OCI-M2 (cell line): ENCODE results near the gene THAP10.
A peak's percentile ranks its signal among the peaks of the same experiment; 100 is the strongest.
"Not testable (repeated sequence)": the region's sequence is repeated elsewhere in the genome, so short reads cannot be mapped to it uniquely, and the experiment has no call there.

Experiments used
- DNase-seq: peaks from one replicate; lab custom pipeline; 2025; ENCODE audit not compliant: unreplicated experiment; lab: John Stamatoyannopoulos, UW

Gene THAP10

GRCh38 chr15:70892002-70892911 is at the start of gene THAP10, which contains the start of gene LRRC49:
TSS of gene THAP10 (minus strand) at chr15:70892433. CDS start at chr15:70892272, 161 bp downstream.
TSS of gene LRRC49 (plus strand) at chr15:70892826. CDS start at chr15:70892895, 69 bp downstream.
- peak; percentile 53 for DNase-seq

DNA sequence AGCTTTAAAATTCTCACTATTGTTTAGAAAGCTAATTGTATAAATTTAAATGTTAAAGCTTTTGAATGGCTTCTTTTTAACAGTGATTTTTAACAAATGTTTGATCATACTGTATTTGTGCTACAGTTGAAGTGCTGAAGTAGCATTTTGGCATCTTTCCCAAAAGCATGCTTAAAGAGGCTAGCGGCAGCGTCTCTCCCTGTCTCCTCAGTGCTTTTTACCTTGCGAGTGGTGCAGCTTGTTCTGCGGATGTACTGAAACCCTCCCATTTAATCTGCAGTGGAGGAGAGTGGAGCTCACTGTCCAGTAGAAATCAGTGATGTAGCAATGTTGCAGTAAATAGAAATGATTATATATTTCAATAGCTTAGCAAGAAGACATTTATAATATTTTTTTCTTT is 44.1 kb upstream of the THAP10 start:
- no peak for DNase-seq

GRCh38 chr15:70935631-70936030 is 43.4 kb upstream of the THAP10 start:
- DNase-seq, result no peak

GRCh38 chr15:70933411-70933810 is 41.2 kb upstream of the THAP10 start:
- no peak for DNase-seq

DNA sequence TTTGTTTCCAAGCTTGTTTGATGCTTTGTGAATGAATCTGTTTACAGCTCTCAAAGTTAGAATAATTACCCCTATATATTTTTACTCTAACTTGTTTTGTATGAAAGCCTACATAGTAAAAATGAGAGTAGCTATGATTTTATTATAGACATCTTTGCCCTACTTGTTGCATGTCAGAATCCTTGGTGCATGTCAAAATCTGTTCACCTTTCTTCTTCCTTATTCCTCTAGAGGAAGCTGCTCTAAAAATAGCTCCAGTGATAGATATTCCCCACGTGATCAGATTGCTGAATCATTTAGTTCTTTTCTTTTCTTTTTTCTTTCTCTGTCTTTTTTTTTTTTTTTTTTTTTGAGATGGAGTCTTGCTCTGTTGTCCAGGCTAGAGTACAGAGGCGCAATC is 40.2 kb upstream of the THAP10 start:
- DNase-seq, result no peak

DNA sequence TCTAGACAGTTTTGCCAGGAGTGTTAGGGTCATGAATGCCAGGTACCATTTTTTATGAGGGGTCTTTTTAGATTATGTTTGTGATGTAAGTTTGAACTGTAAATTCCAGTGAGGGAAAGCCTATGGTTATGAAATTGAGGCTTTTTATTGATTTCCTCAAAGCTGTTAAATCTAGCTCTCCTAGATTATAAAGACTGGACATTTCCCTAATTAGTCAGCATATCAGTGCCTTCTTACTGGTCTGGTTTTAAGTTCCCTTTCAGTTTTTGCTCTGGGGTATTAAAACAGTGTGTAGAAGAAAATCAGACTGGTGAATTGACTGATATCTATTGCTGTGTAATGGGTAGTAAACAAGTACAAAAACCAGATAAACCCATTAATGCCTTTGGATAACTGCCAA is 39.6 kb upstream of the THAP10 start:
- no peak for DNase-seq

DNA sequence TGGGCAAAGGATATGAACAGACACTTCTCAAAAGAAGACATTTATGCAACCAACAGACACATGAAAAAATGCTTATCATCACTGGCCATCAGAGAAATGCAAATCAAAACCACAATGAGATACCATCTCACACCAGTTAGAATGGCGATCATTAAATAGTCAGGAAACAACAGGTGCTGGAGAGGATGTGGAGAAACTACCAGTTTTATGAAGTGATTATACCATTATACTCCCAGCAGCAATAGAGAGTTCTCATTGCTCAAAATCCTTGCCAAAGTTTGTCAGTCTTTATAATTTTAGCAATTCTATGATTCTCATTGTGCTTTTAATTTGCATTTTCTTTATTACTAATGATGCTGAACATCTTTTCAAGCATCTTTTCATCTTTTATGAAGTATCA is 34.7 kb upstream of the THAP10 start:
- DNase-seq, result not testable (repeated sequence)

- DNase-seq, result no peak
Measured at GRCh38 chr15:70923311-70924080, 31.3 kb upstream of the THAP10 start.

DNA sequence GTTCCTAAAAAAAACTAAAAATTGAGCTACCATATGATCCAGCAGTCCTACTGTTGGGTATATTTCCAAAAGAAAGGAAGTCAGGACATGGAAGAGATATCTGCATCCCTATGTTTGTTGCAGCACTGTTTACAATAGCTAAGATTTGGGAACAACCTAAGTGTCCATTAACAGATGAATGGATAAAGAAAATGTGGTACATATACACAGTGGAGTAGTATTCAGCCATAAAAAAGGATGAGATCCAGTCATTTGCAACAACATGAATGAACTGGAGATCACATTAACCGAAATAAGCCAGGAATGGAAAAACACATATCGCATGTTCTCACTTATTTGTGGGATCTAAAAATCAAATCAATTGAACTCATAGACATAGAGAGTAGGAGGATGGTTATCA is 29.9 kb upstream of the THAP10 start:
- no peak for DNase-seq

DNA sequence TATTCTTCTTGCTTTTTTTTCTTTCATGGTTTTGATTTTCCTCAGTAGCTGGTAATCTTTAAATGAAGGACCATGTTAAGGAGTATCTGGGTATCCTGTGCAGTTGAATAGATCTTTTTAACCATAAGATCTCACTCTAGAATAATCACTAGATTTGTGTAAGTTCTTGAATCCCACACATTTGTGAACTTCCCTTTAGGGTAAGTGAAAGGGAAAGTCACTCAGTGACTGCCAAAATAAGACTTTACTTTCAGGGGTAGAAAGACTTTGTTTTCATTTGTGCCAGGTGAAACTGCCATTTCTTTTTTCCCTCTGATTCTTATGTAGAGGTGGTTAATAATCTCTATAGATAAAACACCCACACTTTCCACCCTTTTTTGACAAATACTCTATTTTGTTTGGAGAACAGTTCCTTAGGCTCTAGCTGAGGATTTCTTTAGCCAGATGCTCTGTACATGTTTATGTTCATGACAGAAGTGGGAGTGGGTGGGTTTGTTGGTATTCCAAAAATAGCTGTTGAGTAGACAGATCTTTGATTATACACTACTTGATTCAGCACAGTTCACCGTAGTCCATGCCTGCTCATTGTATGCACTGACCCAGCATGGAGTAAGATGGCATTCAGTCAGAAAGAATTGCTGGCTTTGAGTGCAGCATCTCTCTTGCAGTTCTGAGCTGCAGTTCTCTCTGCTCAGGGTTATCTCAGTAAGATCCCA is 28.9 kb upstream of the THAP10 start:
- no peak for DNase-seq

DNA sequence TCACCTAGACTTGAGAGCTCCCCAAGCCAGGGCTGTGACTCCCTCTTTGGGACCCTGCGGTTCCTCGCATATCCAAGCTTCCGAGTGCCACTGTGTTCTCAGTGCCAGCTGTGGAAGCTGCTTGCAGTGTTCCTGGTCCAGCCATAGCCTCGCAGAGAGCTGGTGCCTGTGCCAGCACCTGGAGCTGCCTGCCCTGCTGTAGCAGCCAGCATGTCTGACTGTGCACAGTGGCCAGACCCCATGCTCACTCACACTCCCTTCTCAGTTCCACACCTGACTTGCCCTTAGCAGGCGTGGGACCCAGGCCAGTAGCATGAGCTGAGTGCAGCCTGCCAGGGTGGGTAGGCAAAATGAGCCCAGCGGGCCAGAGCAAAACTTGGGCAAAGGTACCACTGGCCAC is 25.7 kb upstream of the THAP10 start:
- no peak for DNase-seq

- no peak for DNase-seq
Measured at GRCh38 chr15:70916531-70916930, 24.3 kb upstream of the THAP10 start.

- DNase-seq, result no peak
Measured at GRCh38 chr15:70912187-70912586, 20.0 kb upstream of the THAP10 start.

DNA sequence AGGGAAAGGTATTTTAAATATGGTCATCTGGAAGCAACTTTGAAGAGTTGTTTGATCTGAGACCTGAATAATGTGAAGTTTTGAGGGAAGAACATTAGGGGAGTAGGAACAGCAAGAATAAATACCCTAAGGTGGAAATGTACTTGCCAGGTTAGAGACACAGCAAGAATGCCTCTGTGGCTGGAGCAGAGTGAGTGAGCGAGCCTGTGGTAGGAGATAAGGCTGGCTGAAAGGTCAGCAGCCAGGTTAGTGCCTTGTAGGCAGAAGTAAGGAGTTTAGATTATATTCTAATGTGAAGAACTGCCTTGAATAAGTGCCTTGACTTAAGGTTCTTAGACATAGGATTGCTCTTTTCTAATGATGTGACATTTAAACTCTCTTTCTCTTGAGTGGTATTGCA is 18.7 kb upstream of the THAP10 start:
- no peak for DNase-seq

DNA sequence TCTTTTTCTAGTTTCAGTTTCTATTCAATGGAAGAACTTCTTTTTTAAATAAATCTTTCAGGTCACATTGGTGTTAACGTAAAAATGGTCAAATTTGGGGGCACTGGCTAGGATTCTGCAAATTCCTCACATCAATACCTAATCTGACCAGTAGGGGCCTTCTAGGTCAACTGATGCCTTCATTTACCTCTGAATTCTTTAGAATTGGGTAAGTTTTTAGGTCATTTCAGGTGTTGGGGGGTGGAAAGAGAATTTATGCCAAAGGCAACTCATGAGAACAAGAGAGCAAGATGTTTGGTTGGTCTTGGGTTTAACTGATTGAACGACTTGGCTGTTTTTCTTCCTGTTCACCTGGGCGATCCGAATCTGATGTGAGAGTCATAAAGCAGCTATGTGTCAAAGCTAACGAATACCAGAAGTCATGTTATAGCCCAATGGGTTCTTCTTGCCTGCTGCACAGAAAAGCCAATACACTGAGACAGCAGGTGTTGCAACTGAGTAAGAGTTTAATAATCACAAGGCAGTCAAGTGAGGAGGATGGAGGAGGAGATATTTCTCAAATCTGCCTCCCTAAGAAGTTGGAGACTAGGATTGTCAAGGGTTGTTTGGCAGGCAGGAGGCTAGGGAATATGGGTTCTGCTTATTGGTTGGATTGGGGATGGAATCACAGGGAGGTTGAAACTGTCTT is 15.7 kb upstream of the THAP10 start:
- DNase-seq, result no peak

GRCh38 chr15:70906842-70907241 is 14.6 kb upstream of the THAP10 start:
- no peak for DNase-seq

DNA sequence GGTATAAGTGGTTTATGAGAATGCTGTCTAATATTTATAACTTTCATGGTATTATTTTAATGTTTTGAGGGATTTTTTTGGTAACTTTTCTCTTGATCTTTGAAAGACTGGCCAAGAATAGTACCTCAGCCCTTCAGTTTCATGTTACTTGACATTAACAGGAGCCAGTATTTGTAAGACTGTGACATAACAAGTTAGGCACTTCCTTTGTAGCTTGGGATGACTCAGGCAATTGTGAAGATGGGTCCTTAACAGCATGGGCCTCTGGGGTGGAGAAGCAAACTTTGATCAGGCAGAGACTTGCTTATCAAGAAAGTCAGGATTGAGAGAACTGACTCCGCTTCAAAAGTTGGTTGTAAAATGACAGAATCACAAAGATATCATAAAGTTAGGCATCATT is 9.9 kb upstream of the THAP10 start:
- no peak for DNase-seq

- no peak for DNase-seq
Measured at GRCh38 chr15:70892912-70893560, 803 bp upstream of the THAP10 start.

DNA sequence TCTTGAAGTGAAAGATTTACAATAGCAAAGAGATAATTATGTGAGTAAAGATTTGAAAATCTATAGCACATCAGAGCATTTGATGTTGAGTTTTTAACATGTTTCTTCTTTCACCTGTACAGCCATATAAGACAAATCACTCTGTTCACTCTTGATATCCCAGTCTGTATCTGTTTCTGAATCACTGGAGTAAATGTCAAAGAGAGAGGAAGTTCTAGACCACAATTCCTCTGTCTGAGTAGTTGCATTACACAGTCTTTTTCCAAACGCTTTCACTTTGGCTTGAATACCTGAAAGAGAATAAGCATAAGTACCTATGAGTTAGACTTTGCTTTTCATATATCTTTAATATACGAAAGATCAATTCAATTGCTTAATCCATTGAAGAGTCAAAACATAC is 9.9 kb downstream of the THAP10 start:
- DNase-seq, result no peak

- no peak for DNase-seq
Measured at GRCh38 chr15:70880781-70881180, 11.5 kb downstream of the THAP10 start.
